ENCODE measurements around the gene GNA15.
"Not testable (repeated sequence)": the region's sequence is repeated elsewhere in the genome, so short reads cannot be mapped to it uniquely, and the experiment has no call there.

The GNA15 gene

GRCh38 chr19:3135961-3136683 is at the start of gene GNA15:
Gene GNA15 (plus strand): TSS chr19:3136033. CDS start chr19:3136451, 418 bp downstream.
- DNase-seq (ENCODE audit: low read depth in 2 of 2) = no peak

- no peak for DNase-seq (ENCODE audit: low read depth in 2 of 2)
Measured at GRCh38 chr19:3087769-3088168, 48.1 kb upstream of the GNA15 start.

- not testable (repeated sequence) for DNase-seq (ENCODE audit: low read depth in 2 of 2)
Measured at GRCh38 chr19:3089299-3089855, 46.5 kb upstream of the GNA15 start.

- no peak for DNase-seq (ENCODE audit: low read depth in 2 of 2)
Measured at GRCh38 chr19:3094601-3095440, 41.0 kb upstream of the GNA15 start.

- no peak for DNase-seq (ENCODE audit: low read depth in 2 of 2)
Measured at GRCh38 chr19:3095441-3096191, 40.2 kb upstream of the GNA15 start.

- DNase-seq (ENCODE audit: low read depth in 2 of 2) = no peak
Measured at GRCh38 chr19:3096267-3096901, 39.4 kb upstream of the GNA15 start.

- no peak for DNase-seq (ENCODE audit: low read depth in 2 of 2)
Measured at GRCh38 chr19:3096902-3097326, 38.9 kb upstream of the GNA15 start.

GRCh38 chr19:3097442-3097871 is 38.4 kb upstream of the GNA15 start:
- no peak for DNase-seq (ENCODE audit: low read depth in 2 of 2)

- no peak for DNase-seq (ENCODE audit: low read depth in 2 of 2)
Measured at GRCh38 chr19:3098141-3098514, 37.7 kb upstream of the GNA15 start.

GRCh38 chr19:3098515-3099346 is 37.1 kb upstream of the GNA15 start:
- no peak for DNase-seq (ENCODE audit: low read depth in 2 of 2)

- DNase-seq (ENCODE audit: low read depth in 2 of 2) = no peak
Measured at GRCh38 chr19:3099347-3100145, 36.3 kb upstream of the GNA15 start.

- no peak for DNase-seq (ENCODE audit: low read depth in 2 of 2)
Measured at GRCh38 chr19:3100331-3100730, 35.5 kb upstream of the GNA15 start.

- DNase-seq (ENCODE audit: low read depth in 2 of 2) = no peak
Measured at GRCh38 chr19:3100747-3101730, 34.8 kb upstream of the GNA15 start.

GRCh38 chr19:3102239-3103140 is 33.3 kb upstream of the GNA15 start:
- DNase-seq (ENCODE audit: low read depth in 2 of 2) = no peak

GRCh38 chr19:3104708-3104983 is 31.2 kb upstream of the GNA15 start:
- DNase-seq (ENCODE audit: low read depth in 2 of 2) = no peak

GRCh38 chr19:3105641-3106508 is 30.0 kb upstream of the GNA15 start:
- DNase-seq (ENCODE audit: low read depth in 2 of 2) = no peak
